ENCODE measurements around the gene NFIC. TPM values are rescaled to one million over a fixed set of nuclear protein-coding genes. Genes with fewer than 3 reads are reported as not detected.
"Not testable (repeated sequence)": the region's sequence is repeated elsewhere in the genome, so short reads cannot be mapped to it uniquely, and the experiment has no call there.

Gene NFIC
- total RNA-seq: 12.7 and 14.9 TPM in 2 replicates

DNA sequence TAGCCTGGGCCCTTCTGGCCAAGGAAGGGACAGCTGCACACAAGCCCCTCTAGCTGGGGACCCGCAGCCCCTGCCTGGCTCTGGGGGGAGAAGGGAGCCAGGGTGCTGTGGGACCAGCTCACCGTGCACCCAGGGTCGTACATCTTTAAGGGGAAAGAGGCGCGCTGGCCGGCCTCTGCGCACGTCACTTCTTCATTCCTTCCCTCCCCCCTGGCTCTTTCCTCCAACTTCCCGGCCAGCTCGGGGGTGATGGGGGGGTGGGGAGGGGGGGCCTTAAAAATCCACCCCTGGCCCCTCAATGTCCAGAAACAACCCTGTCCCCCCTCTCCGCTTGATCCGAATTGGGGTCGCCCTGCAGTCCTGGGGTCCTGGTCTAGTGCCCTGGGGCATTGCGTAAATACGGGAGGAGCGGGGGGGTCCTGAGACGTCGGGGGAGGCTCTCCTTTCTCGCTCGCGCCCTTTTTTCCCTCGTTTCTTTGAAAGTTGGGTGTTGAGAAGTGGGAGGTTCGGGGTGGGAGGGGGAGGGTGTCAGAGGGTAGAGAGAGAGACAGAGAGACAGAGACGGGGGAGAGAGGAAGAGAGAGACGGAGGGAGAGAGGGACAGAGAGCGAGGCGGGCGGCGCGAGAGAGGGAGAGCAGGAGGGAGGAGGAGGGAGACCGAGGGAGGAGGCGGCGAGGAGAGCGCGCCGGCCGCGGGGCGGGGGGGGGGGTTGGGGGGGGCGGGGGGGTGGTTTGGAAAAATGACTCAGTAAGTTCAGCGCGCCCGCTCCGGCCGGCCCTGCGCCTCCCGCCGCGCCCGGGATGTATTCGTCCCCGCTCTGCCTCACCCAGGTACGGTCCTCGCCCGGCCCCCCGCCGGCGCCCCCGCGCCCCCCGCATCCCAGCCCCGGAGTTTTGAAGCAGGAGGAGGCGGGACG, at the start of gene NFIC:
Gene NFIC, plus strand, starts transcription at position 748 of the 917 bp plus-strand sequence. Its CDS starts 54 bp downstream, at position 802.
- intact Hi-C loops (cut with micrococcal nuclease): no loop called here

DNA sequence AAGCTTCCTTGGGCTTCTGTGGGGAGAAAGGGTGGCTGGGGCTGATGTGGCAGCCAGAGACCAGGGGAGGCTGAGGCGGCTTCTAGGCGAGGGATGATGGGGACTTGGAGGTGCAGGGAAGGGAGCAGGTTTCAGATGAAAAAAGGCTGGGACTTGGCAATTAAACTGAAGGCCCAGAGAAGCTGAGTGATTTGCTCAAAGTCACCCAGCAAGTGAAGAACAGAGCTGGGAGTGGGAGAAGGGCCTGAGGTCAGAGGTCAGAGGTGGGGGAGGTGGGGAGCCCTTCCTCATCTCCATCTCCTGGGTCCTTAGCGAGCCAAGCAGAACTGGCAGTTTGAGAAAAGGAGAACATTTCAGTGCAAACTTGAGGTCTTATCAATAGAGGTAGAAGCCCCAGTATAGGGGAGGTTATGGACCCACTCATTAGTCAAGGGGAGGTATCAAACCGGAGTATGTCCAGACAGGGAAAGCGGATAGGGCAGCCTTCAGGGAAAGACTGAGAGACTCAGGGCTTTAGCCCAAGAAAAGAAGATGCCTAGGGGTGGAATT, 49.6 kb upstream of the NFIC start:
- intact Hi-C loops (cut with micrococcal nuclease): no loop called here

DNA sequence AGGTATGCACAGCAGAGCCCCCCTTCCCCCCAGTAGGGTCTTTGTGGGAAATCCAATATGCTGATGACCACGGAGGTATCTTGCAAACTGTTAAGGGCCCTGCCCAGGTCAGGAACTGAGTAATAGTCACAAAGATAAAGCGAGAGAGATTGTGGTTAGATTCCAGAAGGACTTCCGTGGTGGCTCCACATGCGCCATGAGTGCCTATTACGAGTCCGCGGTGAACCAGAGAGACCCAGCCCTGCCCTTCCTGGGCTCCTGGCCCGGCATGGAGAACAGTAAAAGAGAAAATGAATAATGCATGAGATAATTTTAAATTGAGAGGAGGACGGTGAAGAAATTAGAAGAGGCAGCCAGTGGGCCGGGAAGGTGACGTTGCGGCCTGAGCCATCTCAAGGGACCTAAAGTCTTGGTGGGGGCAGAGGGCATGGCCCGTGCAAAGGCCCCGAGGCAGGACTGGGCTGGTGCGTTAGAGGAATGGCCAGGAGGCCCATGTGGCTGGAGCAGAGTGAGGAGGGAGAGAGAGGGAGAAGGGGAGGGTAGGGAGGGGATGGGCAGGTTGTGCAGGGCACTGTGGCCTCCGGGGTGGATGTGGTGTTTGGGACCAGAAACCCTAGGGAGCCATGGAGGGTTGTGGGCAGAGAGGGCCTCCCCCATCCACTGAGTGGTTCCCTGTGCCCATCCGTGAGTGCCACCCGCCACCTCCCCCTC, 46.6 kb upstream of the NFIC start:
- intact Hi-C loops (cut with micrococcal nuclease): no loop called here

GRCh38 chr19:3320354-3320670, 46.1 kb upstream of the NFIC start:
- intact Hi-C loops (cut with micrococcal nuclease): no loop called here

- intact Hi-C loops (cut with micrococcal nuclease): no loop called here
These were observed 45.5 kb upstream of the NFIC start for GRCh38 chr19:3320853-3321252.

GRCh38 chr19:3321696-3322095, 44.7 kb upstream of the NFIC start:
- intact Hi-C loops (cut with micrococcal nuclease): no loop called here

- intact Hi-C loops (cut with micrococcal nuclease): no loop called here
These were observed 44.0 kb upstream of the NFIC start for GRCh38 chr19:3322199-3322978.

DNA sequence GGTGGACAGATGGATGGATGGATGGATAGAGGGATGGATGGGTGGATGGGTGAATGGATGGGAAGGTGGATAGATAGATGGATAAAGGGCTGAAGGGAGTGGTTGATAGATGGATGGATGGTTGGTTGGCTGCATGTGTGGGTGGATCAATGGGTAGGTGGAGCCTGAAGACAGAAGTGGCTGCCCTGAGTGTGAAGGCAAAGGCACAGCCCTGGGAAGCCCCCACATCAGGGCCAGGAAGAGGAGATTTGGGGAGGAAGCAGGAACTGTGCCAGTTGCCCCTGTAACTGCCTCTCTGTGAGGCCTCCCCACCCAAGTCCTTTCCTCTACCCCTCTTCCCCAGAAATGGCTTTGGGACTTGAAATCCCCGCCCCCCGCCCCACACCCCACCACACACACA, 43.4 kb upstream of the NFIC start:
- intact Hi-C loops (cut with micrococcal nuclease): no loop called here

- intact Hi-C loops (cut with micrococcal nuclease): no loop called here
These were observed 42.7 kb upstream of the NFIC start for GRCh38 chr19:3323658-3324057.

DNA sequence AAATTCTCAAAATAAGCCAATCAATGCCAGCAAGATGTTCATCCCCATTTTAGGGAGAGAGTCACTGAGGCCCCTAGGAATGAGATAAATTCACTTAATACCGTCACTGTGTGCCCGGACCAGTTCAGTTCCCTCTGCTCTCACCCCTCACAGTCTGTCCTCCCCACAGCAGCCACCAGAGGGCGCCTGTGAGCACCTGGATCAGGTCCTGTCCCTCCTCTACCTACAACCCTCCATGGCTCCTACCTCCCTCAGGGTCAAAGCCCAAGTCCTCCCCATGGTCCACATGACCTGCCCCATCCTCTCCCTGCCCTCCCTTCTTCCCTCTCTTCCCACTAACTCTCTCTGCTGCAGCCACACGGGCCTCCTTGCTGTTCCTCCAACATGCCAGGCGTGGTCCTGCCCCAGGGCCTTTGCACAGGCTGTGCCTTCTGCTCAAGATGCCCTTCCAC, 42.0 kb upstream of the NFIC start:
- intact Hi-C loops (cut with micrococcal nuclease): no loop called here

GRCh38 chr19:3325451-3325850, 40.9 kb upstream of the NFIC start:
- intact Hi-C loops (cut with micrococcal nuclease): no loop called here

DNA sequence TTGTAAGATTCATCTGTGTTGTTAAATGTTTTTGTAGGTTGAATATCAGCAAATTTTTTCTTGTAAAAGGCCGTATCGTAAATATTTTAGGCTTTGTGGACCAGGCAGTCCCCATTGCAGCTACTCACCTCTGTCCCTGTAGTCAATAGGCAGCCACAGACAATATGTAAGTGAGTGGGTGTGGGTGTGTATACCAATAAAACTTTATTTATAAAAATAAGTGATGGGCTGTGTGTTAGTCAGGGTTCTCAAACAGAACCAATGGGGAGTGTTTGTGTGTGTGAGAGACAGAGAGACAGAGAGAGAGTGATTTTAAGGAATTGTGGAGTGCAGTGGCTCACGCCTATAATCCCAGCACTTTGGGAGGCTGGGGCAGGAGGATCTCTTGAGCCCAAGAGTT, 37.6 kb upstream of the NFIC start:
- intact Hi-C loops (cut with micrococcal nuclease): no loop called here

GRCh38 chr19:3330047-3330446, 36.3 kb upstream of the NFIC start:
- intact Hi-C loops (cut with micrococcal nuclease): no loop called here

DNA sequence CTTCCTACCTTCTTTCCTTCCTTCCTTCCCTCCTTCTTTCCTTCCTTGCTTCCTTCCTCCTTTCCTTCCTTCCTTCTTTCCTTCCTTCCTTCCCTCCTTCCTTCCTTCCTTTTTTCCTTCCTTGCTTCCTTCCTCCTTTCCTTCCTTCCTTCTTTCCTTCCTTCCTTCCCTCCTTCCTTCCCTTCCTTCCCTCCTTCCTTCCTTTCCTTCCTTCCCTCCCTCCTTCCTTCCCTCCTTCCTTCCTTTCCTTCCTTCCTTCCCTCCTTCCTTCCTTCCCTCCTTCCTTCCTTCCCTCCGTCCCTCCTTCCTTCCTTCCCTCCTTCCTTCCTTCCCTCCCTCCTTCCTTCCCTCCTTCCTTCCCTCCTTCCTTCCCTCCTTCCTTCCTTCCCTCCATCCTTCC, 34.2 kb upstream of the NFIC start:
- intact Hi-C loops (cut with micrococcal nuclease): not testable (repeated sequence)

GRCh38 chr19:3333020-3333583, 33.3 kb upstream of the NFIC start:
- intact Hi-C loops (cut with micrococcal nuclease): no loop called here

DNA sequence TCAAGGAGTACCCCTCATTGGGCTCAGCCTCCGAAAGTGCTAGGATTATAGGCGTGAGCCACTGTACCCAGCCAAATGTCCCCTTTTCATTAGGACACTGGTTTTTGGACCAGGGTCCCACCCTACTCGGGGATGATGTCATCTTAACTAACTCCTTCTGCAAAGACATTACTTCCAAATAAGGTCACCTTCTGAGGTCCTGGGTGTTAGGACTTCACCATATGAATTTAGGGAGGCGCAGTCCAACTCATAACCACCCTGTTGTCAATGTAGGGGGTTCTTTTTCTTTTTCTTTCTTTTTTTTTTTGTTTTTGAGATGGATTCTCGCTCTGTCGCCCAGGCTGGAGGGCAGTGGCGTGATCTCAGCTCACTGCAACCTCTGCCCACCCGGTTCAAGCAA, 32.7 kb upstream of the NFIC start:
- intact Hi-C loops (cut with micrococcal nuclease): no loop called here

- intact Hi-C loops (cut with micrococcal nuclease): not testable (repeated sequence)
These were observed 31.5 kb upstream of the NFIC start for GRCh38 chr19:3334749-3335430.

DNA sequence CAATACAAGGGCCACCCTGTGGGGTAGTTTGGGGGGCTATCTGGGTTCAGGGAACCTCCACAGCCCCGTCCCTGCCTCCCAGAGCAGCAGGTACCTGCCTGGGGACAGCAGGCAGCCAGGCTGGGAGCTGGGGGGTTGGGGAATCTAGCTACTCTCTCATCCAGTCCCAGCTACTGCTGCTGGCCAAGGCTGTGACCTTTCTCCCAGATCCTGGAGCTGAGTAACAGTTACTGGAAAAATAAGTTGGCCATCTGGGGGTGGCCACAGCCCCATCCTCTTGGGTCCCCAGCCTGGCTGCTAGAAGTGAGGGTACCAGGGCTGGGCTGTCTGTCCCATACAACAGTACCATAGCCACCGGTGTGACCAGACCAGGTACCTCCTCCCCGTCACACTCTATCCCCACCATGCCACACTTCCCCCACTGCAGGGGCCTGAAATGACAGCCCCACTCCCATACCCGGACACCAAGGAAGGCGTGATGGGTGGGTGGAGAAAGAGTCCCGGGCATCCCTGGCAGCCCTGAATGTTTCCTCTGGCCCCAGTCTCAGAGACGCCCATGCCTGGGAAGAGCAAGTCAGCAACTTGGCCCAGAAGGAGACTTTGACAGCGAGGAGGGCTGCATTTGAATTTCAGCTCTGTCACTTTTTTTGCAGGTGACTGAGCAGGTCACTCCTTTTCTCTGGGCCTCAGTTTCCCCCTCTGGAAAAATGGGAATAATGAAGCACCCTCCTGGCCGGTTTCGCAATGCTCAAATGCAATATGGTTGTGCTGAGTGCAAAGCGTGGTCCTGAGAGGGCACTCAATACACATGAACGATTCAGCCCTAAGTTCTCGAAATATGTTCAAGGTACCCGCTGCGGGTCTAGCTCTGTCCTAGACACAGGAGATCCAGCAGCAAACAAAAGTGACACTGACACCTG, 30.7 kb upstream of the NFIC start:
- intact Hi-C loops (cut with micrococcal nuclease): no loop called here

- intact Hi-C loops (cut with micrococcal nuclease): no loop called here
These were observed 30.1 kb upstream of the NFIC start for GRCh38 chr19:3336351-3336679.
